ENCODE data around the gene USP9X.

The USP9X gene

GRCh38 chrX:41153957-41154356 is 68.7 kb downstream of the USP9X start:
- Mint-ChIP-seq H3K9me3 (no peaks in the 10 kb centered on the region), H3K4me3 (no peak overlapping the region), H3K4me1 (no peaks in the 10 kb centered on the region), H3K27me3 (ENCODE audit: low read depth) (no peaks in the 10 kb centered on the region), H3K27ac (no peak overlapping the region), H3K36me3 (ENCODE audit: low read depth) (peaks cover 47% of the 10 kb centered on the region)
- no peak for TF ChIP-seq CTCF (IDR thresholded peaks at IDR 0.05; ENCODE audit: unreplicated experiment in 3 of 3)

DNA sequence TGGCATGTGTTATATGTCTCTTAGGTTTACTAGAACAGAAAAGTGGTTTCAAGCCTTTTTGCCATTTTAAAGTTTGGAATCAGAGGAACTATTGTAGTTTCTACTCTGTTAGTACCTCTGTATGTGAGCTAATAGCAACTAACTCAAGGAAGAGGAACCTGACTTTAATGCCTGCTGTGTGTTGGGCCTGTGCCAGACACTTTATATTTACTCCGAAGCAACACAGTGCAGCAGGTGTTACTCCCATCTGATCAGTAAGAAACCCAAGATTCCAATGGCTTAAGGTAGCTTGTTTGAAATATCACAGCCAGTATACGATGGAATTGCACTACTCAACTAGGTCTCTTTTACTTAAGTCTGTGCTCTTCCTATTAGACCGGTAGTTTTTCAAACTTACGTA is 79.2 kb downstream of the USP9X start:
- Mint-ChIP-seq H3K4me1 (no peaks in the 10 kb centered on the region), H3K9me3 (no peaks in the 10 kb centered on the region), H3K4me3 (no peak overlapping the region), H3K27ac (peak overlapping the region in 2 of 3 experiments; percentile 14 to 36), H3K27me3 (ENCODE audit: low read depth) (no peaks in the 10 kb centered on the region), H3K36me3 (ENCODE audit: low read depth) (peaks cover 42% of the 10 kb centered on the region)
- TF ChIP-seq CTCF (IDR thresholded peaks at IDR 0.05; ENCODE audit: unreplicated experiment in 3 of 3) = no peak

DNA sequence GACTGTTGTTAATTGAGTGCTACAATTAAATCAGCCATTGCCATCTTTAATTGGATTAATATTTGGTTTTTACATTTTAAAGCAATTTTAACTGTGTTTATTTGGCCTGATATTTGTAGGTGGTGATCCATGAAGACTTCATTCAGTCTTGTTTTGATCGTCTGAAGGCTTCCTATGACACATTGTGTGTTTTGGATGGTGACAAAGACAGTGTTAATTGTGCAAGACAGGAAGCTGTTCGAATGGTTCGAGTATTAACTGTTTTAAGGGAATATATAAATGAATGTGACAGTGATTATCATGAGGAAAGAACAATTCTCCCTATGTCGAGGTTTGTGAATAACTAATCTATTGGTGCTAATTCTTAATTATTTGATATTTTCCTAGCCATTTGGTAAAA is 82.6 kb downstream of the USP9X start:
- H3K36me3 Mint-ChIP-seq (ENCODE audit: low read depth) = peaks cover 47% of the 10 kb centered on the region
- H3K27ac Mint-ChIP-seq = no peak overlapping the region
- no peaks in the 10 kb centered on the region for H3K4me1 Mint-ChIP-seq
- no peak overlapping the region for H3K4me3 Mint-ChIP-seq
- no peak for TF ChIP-seq CTCF (IDR thresholded peaks at IDR 0.05; ENCODE audit: unreplicated experiment in 3 of 3)
- H3K27me3 Mint-ChIP-seq (ENCODE audit: low read depth) = no peaks in the 10 kb centered on the region
- H3K9me3 Mint-ChIP-seq = no peaks in the 10 kb centered on the region

GRCh38 chrX:41176263-41176662 is 91.0 kb downstream of the USP9X start:
- Mint-ChIP-seq H3K4me1 (peaks cover 4% of the 10 kb centered on the region), H3K9me3 (no peaks in the 10 kb centered on the region), H3K27ac (no peak overlapping the region), H3K27me3 (ENCODE audit: low read depth) (no peaks in the 10 kb centered on the region), H3K4me3 (no peak overlapping the region), H3K36me3 (ENCODE audit: low read depth) (peaks cover 65% of the 10 kb centered on the region)
- TF ChIP-seq CTCF (IDR thresholded peaks at IDR 0.05; ENCODE audit: unreplicated experiment in 3 of 3) = no peak

GRCh38 chrX:41177297-41177696 is 92.1 kb downstream of the USP9X start:
- H3K9me3 Mint-ChIP-seq = no peaks in the 10 kb centered on the region
- no peaks in the 10 kb centered on the region for H3K27me3 Mint-ChIP-seq (ENCODE audit: low read depth)
- H3K4me3 Mint-ChIP-seq = no peak overlapping the region
- no peak for TF ChIP-seq CTCF (IDR thresholded peaks at IDR 0.05; ENCODE audit: unreplicated experiment in 3 of 3)
- H3K4me1 Mint-ChIP-seq = peaks cover 4% of the 10 kb centered on the region
- no peak overlapping the region for H3K27ac Mint-ChIP-seq
- peaks cover 60% of the 10 kb centered on the region for H3K36me3 Mint-ChIP-seq (ENCODE audit: low read depth)

- Mint-ChIP-seq H3K36me3 (ENCODE audit: low read depth) (peaks cover 53% of the 10 kb centered on the region), H3K27ac (no peak overlapping the region), H3K4me3 (no peak overlapping the region), H3K9me3 (no peaks in the 10 kb centered on the region), H3K27me3 (ENCODE audit: low read depth) (no peaks in the 10 kb centered on the region), H3K4me1 (peaks cover 4% of the 10 kb centered on the region)
- no peak for TF ChIP-seq CTCF (IDR thresholded peaks at IDR 0.05; ENCODE audit: unreplicated experiment in 3 of 3)
Observed at GRCh38 chrX:41178201-41178600, 93.0 kb downstream of the USP9X start.
